Measurements from ENCODE around the gene SPSB2.
"Not testable (repeated sequence)": the region's sequence is repeated elsewhere in the genome, so short reads cannot be mapped to it uniquely, and the experiment has no call there.

SPSB2 gene

GRCh38 chr12:6912164-6912935 lies 39.2 kb upstream of the SPSB2 start:
- H3K4me1 ChIP-seq (ENCODE audit: control insufficient read depth in 1 of 2, insufficient read depth in 1 of 2, low read depth in 1 of 2, low read length in 1 of 2): peaks cover 7 to 13% of the 10 kb centered on the region in 2 experiments
- TF ChIP-seq CTCF (IDR thresholded peaks at IDR 0.05): no peak
- H3K9me3 ChIP-seq: no peaks in the 10 kb centered on the region
- no peak overlapping the region for H3K4me3 ChIP-seq (ENCODE audit: low read depth in 1 of 2, low read length in 1 of 2)
- H3K27ac ChIP-seq: no peak overlapping the region
- H3K36me3 ChIP-seq: no peaks in the 10 kb centered on the region
- H3K27me3 ChIP-seq: peaks cover 77% of the 10 kb centered on the region

- Histone ChIP-seq H3K4me3 (ENCODE audit: low read depth in 1 of 2, low read length in 1 of 2) (no peak overlapping the region), H3K27ac (no peak overlapping the region), H3K4me1 (ENCODE audit: control insufficient read depth in 1 of 2, insufficient read depth in 1 of 2, low read depth in 1 of 2, low read length in 1 of 2) (peaks cover 9 to 15% of the 10 kb centered on the region in 2 experiments), H3K9me3 (no peaks in the 10 kb centered on the region), H3K36me3 (no peaks in the 10 kb centered on the region), H3K27me3 (peaks cover 49% of the 10 kb centered on the region)
- no peak for TF ChIP-seq CTCF (IDR thresholded peaks at IDR 0.05)
Observed at GRCh38 chr12:6909421-6910145, 36.5 kb upstream of the SPSB2 start.

- H3K9me3 ChIP-seq; H3K36me3 ChIP-seq; H3K4me3 ChIP-seq (ENCODE audit: low read depth in 1 of 2, low read length in 1 of 2); H3K27ac ChIP-seq: not testable (repeated sequence)
- Histone ChIP-seq H3K27me3 (peaks cover 35% of the 10 kb centered on the region), H3K4me1 (ENCODE audit: control insufficient read depth in 1 of 2, insufficient read depth in 1 of 2, low read depth in 1 of 2, low read length in 1 of 2) (peaks cover 20 to 21% of the 10 kb centered on the region in 2 experiments)
Observed at GRCh38 chr12:6908141-6908540, 35.0 kb upstream of the SPSB2 start.

GRCh38 chr12:6905414-6906040 lies 32.4 kb upstream of the SPSB2 start:
- Histone ChIP-seq H3K27me3 (peaks cover 9% of the 10 kb centered on the region), H3K4me3 (ENCODE audit: low read depth in 1 of 2, low read length in 1 of 2) (peak overlapping the region; percentile 77 to 80), H3K27ac (peak overlapping the region; percentile 79), H3K9me3 (no peaks in the 10 kb centered on the region), H3K36me3 (no peaks in the 10 kb centered on the region), H3K4me1 (ENCODE audit: control insufficient read depth in 1 of 2, insufficient read depth in 1 of 2, low read depth in 1 of 2, low read length in 1 of 2) (peaks cover 21% of the 10 kb centered on the region in 2 experiments)
- TF ChIP-seq CTCF (IDR thresholded peaks at IDR 0.05): no peak

GRCh38 chr12:6904280-6905276 lies 31.5 kb upstream of the SPSB2 start, which contains the start of gene LRRC23:
LRRC23 (plus strand) TSS chr12:6904822; CDS start chr12:6905634, 812 bp downstream.
- Histone ChIP-seq H3K27me3 (no peaks in the 10 kb centered on the region), H3K27ac (peak within 1 kb of the TSS; percentile 79), H3K9me3 (no peaks in the 10 kb centered on the region), H3K36me3 (no peaks in the 10 kb centered on the region), H3K4me1 (ENCODE audit: control insufficient read depth in 1 of 2, insufficient read depth in 1 of 2, low read depth in 1 of 2, low read length in 1 of 2) (peaks cover 29 to 31% of the 10 kb centered on the region in 2 experiments), H3K4me3 (ENCODE audit: low read depth in 1 of 2, low read length in 1 of 2) (peak within 1 kb of the TSS; percentile 77 to 80)
- peak; percentile 27 for TF ChIP-seq CTCF (IDR thresholded peaks at IDR 0.05)

Measured in neutrophil (primary cell).